ENCODE data around the gene ATP2C2. TPM values are rescaled to one million over a fixed set of nuclear protein-coding genes. Genes with fewer than 3 reads are reported as not detected.

The ATP2C2 gene
- total and polyA plus RNA-seq, 9 of the 15 experiments (the other 6 are each of a cell fraction or from before 2014, with no cell fraction given): 0.75 TPM; not detected in 8

DNA sequence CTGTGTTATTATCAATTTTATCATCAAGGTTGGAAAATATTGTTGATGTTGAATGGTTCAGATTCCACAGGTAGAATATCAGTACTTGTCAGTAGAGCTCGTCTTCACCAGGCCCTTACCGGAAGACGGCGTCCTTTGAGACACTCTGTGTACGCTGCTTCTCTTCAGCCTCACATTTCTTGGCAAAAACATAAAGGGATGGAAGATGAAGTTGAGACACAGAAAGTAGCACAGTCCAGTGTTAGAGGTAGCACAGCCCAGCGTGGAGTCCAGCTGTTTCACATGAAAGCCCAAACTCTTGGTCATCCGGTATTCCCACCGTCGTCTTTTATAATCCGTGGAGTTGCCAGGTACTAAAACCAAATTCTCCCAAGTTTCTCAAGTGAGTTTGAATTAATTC lies 30.4 kb downstream of the ATP2C2 start:
- H3K27ac ChIP-seq (ENCODE audit: extremely low read depth, low read depth, low read length): no peak overlapping the region
- H3K27me3 ChIP-seq (ENCODE audit: control insufficient read depth in 2 of 2, insufficient read depth in 2 of 2, low read length in 2 of 2): peaks cover 13 to 24% of the 10 kb centered on the region in 2 experiments
- intact Hi-C loops (cut with micrococcal nuclease): no loop called here
- no TSS peak for BruUV-seq (replicated peaks)
- DNase-seq (ENCODE audit: extremely low read depth in 1 of 4, low spot score in 3 of 4) (no peak), FAIRE-seq (no peak), ATAC-seq (no peak)
- no peaks in the 10 kb centered on the region for H3K4me1 ChIP-seq (replicated peaks in 1 of 2; ENCODE audit: control insufficient read depth in 2 of 2, insufficient read depth in 2 of 2, low read length in 2 of 2)
- TF ChIP-seq KDM5B (IDR thresholded peaks at IDR 0.05; ENCODE audit: insufficient replicate concordance, low read depth, low read length) (no peak), ZNF212 (CRISPR knock-in tag; IDR thresholded peaks at IDR 0.05) (no peak), RFX5 (IDR thresholded peaks at IDR 0.05; ENCODE audit: low read depth, low read length) (no peak), ZNF174 (CRISPR knock-in tag; IDR thresholded peaks at IDR 0.05) (no peak), HDAC8 (tag; IDR thresholded peaks at IDR 0.05) (no peak)
- TF ChIP-seq, protein P1, sequence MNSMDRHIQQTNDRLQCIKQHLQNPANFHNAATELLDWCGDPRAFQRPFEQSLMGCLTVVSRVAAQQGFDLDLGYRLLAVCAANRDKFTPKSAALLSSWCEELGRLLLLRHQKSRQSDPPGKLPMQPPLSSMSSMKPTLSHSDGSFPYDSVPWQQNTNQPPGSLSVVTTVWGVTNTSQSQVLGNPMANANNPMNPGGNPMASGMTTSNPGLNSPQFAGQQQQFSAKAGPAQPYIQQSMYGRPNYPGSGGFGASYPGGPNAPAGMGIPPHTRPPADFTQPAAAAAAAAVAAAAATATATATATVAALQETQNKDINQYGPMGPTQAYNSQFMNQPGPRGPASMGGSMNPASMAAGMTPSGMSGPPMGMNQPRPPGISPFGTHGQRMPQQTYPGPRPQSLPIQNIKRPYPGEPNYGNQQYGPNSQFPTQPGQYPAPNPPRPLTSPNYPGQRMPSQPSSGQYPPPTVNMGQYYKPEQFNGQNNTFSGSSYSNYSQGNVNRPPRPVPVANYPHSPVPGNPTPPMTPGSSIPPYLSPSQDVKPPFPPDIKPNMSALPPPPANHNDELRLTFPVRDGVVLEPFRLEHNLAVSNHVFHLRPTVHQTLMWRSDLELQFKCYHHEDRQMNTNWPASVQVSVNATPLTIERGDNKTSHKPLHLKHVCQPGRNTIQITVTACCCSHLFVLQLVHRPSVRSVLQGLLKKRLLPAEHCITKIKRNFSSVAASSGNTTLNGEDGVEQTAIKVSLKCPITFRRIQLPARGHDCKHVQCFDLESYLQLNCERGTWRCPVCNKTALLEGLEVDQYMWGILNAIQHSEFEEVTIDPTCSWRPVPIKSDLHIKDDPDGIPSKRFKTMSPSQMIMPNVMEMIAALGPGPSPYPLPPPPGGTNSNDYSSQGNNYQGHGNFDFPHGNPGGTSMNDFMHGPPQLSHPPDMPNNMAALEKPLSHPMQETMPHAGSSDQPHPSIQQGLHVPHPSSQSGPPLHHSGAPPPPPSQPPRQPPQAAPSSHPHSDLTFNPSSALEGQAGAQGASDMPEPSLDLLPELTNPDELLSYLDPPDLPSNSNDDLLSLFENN (IDR thresholded peaks at IDR 0.05; ENCODE audit: low read depth in 2 of 2, low read length in 2 of 2): no peak
- 17% methylated on average over 10 of the region's 10 CpGs for WGBS (ENCODE audit: insufficient coverage, low coverage, missing lambda C conversion rate)
- POLR2A ChIA-PET: interaction anchor here (0.8 to 1.6 kb wide), 4 partner anchors 14 to 44 kb away, joined by 3 to 5 read pairs (median 3); no protein-coding TSS in a partner anchor
- in situ Hi-C loops (cut with MboI): no loop called here
- no peaks in the 10 kb centered on the region for H3K9me3 ChIP-seq (replicated peaks; ENCODE audit: control insufficient read depth, insufficient read depth, low read depth, low read length)
- no peak overlapping the region for H3K4me3 ChIP-seq
- CTCF ChIA-PET (ENCODE audit: low intra/inter-chr PET ratio): no interaction called here
- H3K4me2 ChIP-seq (ENCODE audit: insufficient read depth, low read length): no peak overlapping the region
- H4K20me1 ChIP-seq (replicated peaks; ENCODE audit: control insufficient read depth, insufficient read depth, low read length): no peaks in the 10 kb centered on the region; the same call in 1 of the 2 replicates
- no peaks in the 10 kb centered on the region for H3K9me1 ChIP-seq (ENCODE audit: control insufficient read depth, insufficient read depth, low read length)
- H2AFZ ChIP-seq (ENCODE audit: low read depth, low read length): no peak overlapping the region
- H3K9ac ChIP-seq (ENCODE audit: insufficient read depth in 1 of 2, low read depth in 2 of 2, low read length in 2 of 2): no peak overlapping the region
- no peaks in the 10 kb centered on the region for H3K36me3 ChIP-seq (ENCODE audit: control insufficient read depth, insufficient read depth, low read length)
- H3K79me2 ChIP-seq (ENCODE audit: control insufficient read depth, insufficient read depth, low read length): no peaks in the 10 kb centered on the region

All from K562 (cell line).